H9 (cell line): ENCODE results near the gene HRC. TPM values are rescaled to one million over a fixed set of nuclear protein-coding genes. Genes with fewer than 3 reads are reported as not detected.
A peak's percentile ranks its signal among the peaks of the same experiment; 100 is the strongest.

Experiments used
- DNase-seq: peaks from one replicate; pipeline ENCODE4 v3.0.0-alpha.2; 2017
- H2AFZ ChIP-seq: one replicate; pipeline ENCODE4 v1.6.1; 2013; ENCODE audit warnings: mild to moderate bottlenecking, low read length, control low read depth, moderate library complexity
- H2AK5ac ChIP-seq: 2 replicates; pipeline ENCODE4 v1.6.1; 2013; ENCODE audit warnings: low read length, control low read depth, mixed read lengths; ENCODE audit not compliant: insufficient read length
- H2BK120ac ChIP-seq: one replicate; pipeline ENCODE4 v1.6.1; 2013; ENCODE audit warnings: low read depth, mild to moderate bottlenecking, low read length, control low read depth, inconsistent platforms; ENCODE audit not compliant: poor library complexity, severe bottlenecking
- H2BK12ac ChIP-seq: 2 replicates; pipeline ENCODE4 v1.6.1; 2013; ENCODE audit warnings: low read length, control low read depth, mixed read lengths, low read depth; ENCODE audit not compliant: insufficient read length
- H2BK15ac ChIP-seq: 2 replicates; pipeline ENCODE4 v1.6.1; 2013; ENCODE audit warnings: low read depth, low read length, control low read depth
- H2BK20ac ChIP-seq: one replicate; pipeline ENCODE4 v1.6.1; 2013; ENCODE audit warnings: low read depth, mild to moderate bottlenecking, low read length, control low read depth, inconsistent platforms; ENCODE audit not compliant: poor library complexity, severe bottlenecking
- H2BK5ac ChIP-seq: 2 replicates; pipeline ENCODE4 v1.6.1; 2013; ENCODE audit warnings: low read length, control low read depth, mixed read lengths; ENCODE audit not compliant: insufficient read length
- H3K14ac ChIP-seq: 2 replicates; pipeline ENCODE4 v1.6.1; 2013; ENCODE audit warnings: low read length, control low read depth; ENCODE audit not compliant: insufficient read depth
- H3K18ac ChIP-seq: 2 replicates; pipeline ENCODE4 v1.6.1; 2013; ENCODE audit warnings: low read depth, mild to moderate bottlenecking, mixed read lengths, low read length, control low read depth; ENCODE audit not compliant: insufficient read length
- H3K23ac ChIP-seq: 2 replicates; pipeline ENCODE4 v1.6.1; 2013; ENCODE audit warnings: low read length, control low read depth, mixed read lengths, low read depth; ENCODE audit not compliant: insufficient read length
- H3K23me2 ChIP-seq: 2 replicates; pipeline ENCODE4 v1.6.1; 2013; ENCODE audit warnings: low read depth, mild to moderate bottlenecking, mixed read lengths, low read length, control low read depth; ENCODE audit not compliant: insufficient read length, poor library complexity, severe bottlenecking
- H3K27ac ChIP-seq: 2 replicates; pipeline ENCODE4 v1.5.1; 2013; ENCODE audit warnings: low read length, control low read depth, mixed read lengths, low read depth; ENCODE audit not compliant: insufficient read length
- H3K27me3 ChIP-seq: 2 replicates; pipeline ENCODE4 v1.6.1; 2013; ENCODE audit warnings: low read length, control low read depth, inconsistent platforms; ENCODE audit not compliant: insufficient read depth
- H3K4ac ChIP-seq: 2 replicates; pipeline ENCODE4 v1.6.1; 2013; ENCODE audit warnings: low read depth, mild to moderate bottlenecking, control low read depth, inconsistent platforms, low read length, moderate library complexity
- H3K4me1 ChIP-seq: 2 replicates; pipeline ENCODE4 v1.6.1; 2013; ENCODE audit warnings: low read length, control low read depth, inconsistent platforms; ENCODE audit not compliant: insufficient read depth
- H3K4me2 ChIP-seq: 2 replicates; pipeline ENCODE4 v1.6.1; 2013; ENCODE audit warnings: low read length, control low read depth, mixed read lengths; ENCODE audit not compliant: insufficient read length, insufficient read depth
- H3K56ac ChIP-seq: 2 replicates; pipeline ENCODE4 v1.6.1; 2013; ENCODE audit warnings: low read depth, mild to moderate bottlenecking, mixed read lengths, low read length, control low read depth; ENCODE audit not compliant: insufficient read length
- H3K79me1 ChIP-seq: 2 replicates; pipeline ENCODE4 v1.6.1; 2013; ENCODE audit warnings: low read depth, mild to moderate bottlenecking, moderate library complexity, low read length, control low read depth, inconsistent platforms; ENCODE audit not compliant: insufficient read depth, poor library complexity, severe bottlenecking
- H3K79me2 ChIP-seq: 2 replicates; pipeline ENCODE4 v1.6.1; 2013; ENCODE audit warnings: low read length, control low read depth, inconsistent platforms; ENCODE audit not compliant: insufficient read depth
- H3K9ac ChIP-seq: 2 replicates; pipeline ENCODE4 v1.6.1; 2013; ENCODE audit warnings: low read length, control low read depth, mixed read lengths; ENCODE audit not compliant: insufficient read length; ENCODE audit errors: extremely low read depth
- H3K9me3 ChIP-seq: one replicate; pipeline ENCODE4 v1.6.1; 2013; ENCODE audit warnings: low read depth, low read length, inconsistent platforms; ENCODE audit not compliant: control insufficient read depth
- H3T11ph ChIP-seq: one replicate; pipeline ENCODE4 v1.6.1; 2013; ENCODE audit warnings: mild to moderate bottlenecking, low read length, control low read depth, inconsistent platforms
- H4K20me1 ChIP-seq: one replicate; pipeline ENCODE4 v1.6.1; 2013; ENCODE audit not compliant: control insufficient read depth, insufficient read length, insufficient read depth
- H4K5ac ChIP-seq: 2 replicates; pipeline ENCODE4 v1.6.1; 2013; ENCODE audit warnings: low read depth, mild to moderate bottlenecking, mixed read lengths, low read length, control low read depth; ENCODE audit not compliant: insufficient read length
- H4K8ac ChIP-seq: replicated peaks from 2 replicates; pipeline ENCODE4 v1.6.1; 2013; ENCODE audit warnings: low read length, control low read depth, mixed read lengths, low read depth; ENCODE audit not compliant: insufficient read length
- H4K91ac ChIP-seq: 2 replicates; pipeline ENCODE4 v1.6.1; 2013; ENCODE audit warnings: low read depth, mild to moderate bottlenecking, moderate library complexity, mixed read lengths, low read length, control low read depth; ENCODE audit not compliant: insufficient read length
- H3K27ac Mint-ChIP-seq, 3 experiments: 2 replicates in 2 of 3; 3 replicates in 1 of 3; pipeline ENCODE4 v1.8.0; 2020 to 2021; ENCODE audit warnings: mixed read lengths in 3 of 3, mild to moderate bottlenecking in 1 of 3, moderate library complexity in 1 of 3
- H3K27me3 Mint-ChIP-seq: 2 replicates; pipeline ENCODE4 v1.8.0; 2021; ENCODE audit warnings: low read depth, mild to moderate bottlenecking, moderate library complexity, mixed read lengths
- H3K36me3 Mint-ChIP-seq, 3 experiments: 2 replicates in 2 of 3; 3 replicates in 1 of 3; pipeline ENCODE4 v1.8.0; 2020 to 2021; ENCODE audit warnings: low read depth in 3 of 3, mixed read lengths in 3 of 3; ENCODE audit not compliant: insufficient read depth in 1 of 3
- H3K4me1 Mint-ChIP-seq, 2 experiments: 2 replicates each; pipeline ENCODE4 v1.8.0; 2020; ENCODE audit warnings: mixed read lengths in 2 of 2
- H3K4me3 Mint-ChIP-seq, 2 experiments: 2 replicates in 1 of 2; 3 replicates in 1 of 2; pipeline ENCODE4 v1.8.0; 2020 to 2021; ENCODE audit warnings: mild to moderate bottlenecking in 2 of 2, mixed read lengths in 2 of 2, moderate library complexity in 1 of 2
- H3K9me3 Mint-ChIP-seq, 2 experiments: 2 replicates in 1 of 2; 3 replicates in 1 of 2; pipeline ENCODE4 v1.8.0; 2020; ENCODE audit warnings: mild to moderate bottlenecking in 2 of 2, mixed read lengths in 2 of 2, moderate library complexity in 1 of 2
- WGBS: extraction: QIAGEN DNeasy Blood & Tissue Kit; methylation state at CpG from one replicate; pipeline ENCODE4 v1.1.7; 2013; ENCODE audit warnings: missing lambda C conversion rate, low lambda C conversion rate, mixed read lengths; ENCODE audit not compliant: insufficient read length; ENCODE audit errors: extremely low coverage; 5-methylcytosine and 5-hydroxymethylcytosine counted together
- total RNA-seq: library from RNA; stranded (reverse); gene quantifications from 2 replicates; pipeline ENCODE4 v1.2.1, GENCODE V29; 2021
- TF ChIP-seq, protein P1 (sequence below): fragments of 200-600 bp; sonication (generic); conservative IDR thresholded peaks from 3 replicates; pipeline ENCODE4 v1.8.0; 2021; ENCODE audit warnings: antibody characterized with exemption, mild to moderate bottlenecking

The HRC gene
- total RNA-seq, 1 experiment from 2014 or later: 1.8 TPM

GRCh38 chr19:49141352-49141751, 13.8 kb downstream of the HRC start:
- peaks cover 2% of the 10 kb centered on the region; the same call in 1 of the 2 replicates for H3K27me3 Mint-ChIP-seq
- Histone ChIP-seq H3T11ph (no peak overlapping the region), H3K27ac (no peak overlapping the region), H4K91ac (no peak overlapping the region), H3K14ac (no peak overlapping the region), H4K5ac (no peak overlapping the region), H3K18ac (no peak overlapping the region), H2AK5ac (no peak overlapping the region), H4K20me1 (no peaks in the 10 kb centered on the region), H3K4me1 (no peaks in the 10 kb centered on the region; the same call in 1 of the 2 replicates), H3K23me2 (peaks cover 4% of the 10 kb centered on the region), H3K56ac (no peak overlapping the region), H3K23ac (no peak overlapping the region), H2AFZ (no peak overlapping the region), H4K8ac (no peak overlapping the region), H3K9me3 (no peaks in the 10 kb centered on the region), H3K79me2 (no peaks in the 10 kb centered on the region), H2BK15ac (no peak overlapping the region), H2BK12ac (no peak overlapping the region), H2BK5ac (no peak overlapping the region), H3K27me3 (no peaks in the 10 kb centered on the region), H2BK120ac (no peak overlapping the region), H3K4me2 (no peak overlapping the region), H3K4ac (no peak overlapping the region), H3K9ac (no peak overlapping the region), H3K79me1 (no peaks in the 10 kb centered on the region), H2BK20ac (no peak overlapping the region)
- H3K4me1 Mint-ChIP-seq: peaks cover 23 to 35% of the 10 kb centered on the region in 2 experiments
- H3K27ac Mint-ChIP-seq: no peak overlapping the region
- peak overlapping the region in 1 of 2 experiments; percentile 24; a peak in 3 of 5 replicates for H3K4me3 Mint-ChIP-seq
- no peak for DNase-seq
- H3K36me3 Mint-ChIP-seq: peaks cover 8 to 12% (median 11%) of the 10 kb centered on the region in 3 experiments; a peak in 6 of 7 replicates
- WGBS: 93% methylated on average over 2 of the region's 6 CpGs
- TF ChIP-seq, protein P1, sequence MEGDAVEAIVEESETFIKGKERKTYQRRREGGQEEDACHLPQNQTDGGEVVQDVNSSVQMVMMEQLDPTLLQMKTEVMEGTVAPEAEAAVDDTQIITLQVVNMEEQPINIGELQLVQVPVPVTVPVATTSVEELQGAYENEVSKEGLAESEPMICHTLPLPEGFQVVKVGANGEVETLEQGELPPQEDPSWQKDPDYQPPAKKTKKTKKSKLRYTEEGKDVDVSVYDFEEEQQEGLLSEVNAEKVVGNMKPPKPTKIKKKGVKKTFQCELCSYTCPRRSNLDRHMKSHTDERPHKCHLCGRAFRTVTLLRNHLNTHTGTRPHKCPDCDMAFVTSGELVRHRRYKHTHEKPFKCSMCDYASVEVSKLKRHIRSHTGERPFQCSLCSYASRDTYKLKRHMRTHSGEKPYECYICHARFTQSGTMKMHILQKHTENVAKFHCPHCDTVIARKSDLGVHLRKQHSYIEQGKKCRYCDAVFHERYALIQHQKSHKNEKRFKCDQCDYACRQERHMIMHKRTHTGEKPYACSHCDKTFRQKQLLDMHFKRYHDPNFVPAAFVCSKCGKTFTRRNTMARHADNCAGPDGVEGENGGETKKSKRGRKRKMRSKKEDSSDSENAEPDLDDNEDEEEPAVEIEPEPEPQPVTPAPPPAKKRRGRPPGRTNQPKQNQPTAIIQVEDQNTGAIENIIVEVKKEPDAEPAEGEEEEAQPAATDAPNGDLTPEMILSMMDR: no peak
- H3K9me3 Mint-ChIP-seq: no peaks in the 10 kb centered on the region
